ENCODE results near the gene STOML1. TPM values are rescaled to one million over a fixed set of nuclear protein-coding genes. Genes with fewer than 3 reads are reported as not detected.

STOML1 gene
- total RNA-seq, 1 donor from 2014 or later, result 14.3 TPM

DNA sequence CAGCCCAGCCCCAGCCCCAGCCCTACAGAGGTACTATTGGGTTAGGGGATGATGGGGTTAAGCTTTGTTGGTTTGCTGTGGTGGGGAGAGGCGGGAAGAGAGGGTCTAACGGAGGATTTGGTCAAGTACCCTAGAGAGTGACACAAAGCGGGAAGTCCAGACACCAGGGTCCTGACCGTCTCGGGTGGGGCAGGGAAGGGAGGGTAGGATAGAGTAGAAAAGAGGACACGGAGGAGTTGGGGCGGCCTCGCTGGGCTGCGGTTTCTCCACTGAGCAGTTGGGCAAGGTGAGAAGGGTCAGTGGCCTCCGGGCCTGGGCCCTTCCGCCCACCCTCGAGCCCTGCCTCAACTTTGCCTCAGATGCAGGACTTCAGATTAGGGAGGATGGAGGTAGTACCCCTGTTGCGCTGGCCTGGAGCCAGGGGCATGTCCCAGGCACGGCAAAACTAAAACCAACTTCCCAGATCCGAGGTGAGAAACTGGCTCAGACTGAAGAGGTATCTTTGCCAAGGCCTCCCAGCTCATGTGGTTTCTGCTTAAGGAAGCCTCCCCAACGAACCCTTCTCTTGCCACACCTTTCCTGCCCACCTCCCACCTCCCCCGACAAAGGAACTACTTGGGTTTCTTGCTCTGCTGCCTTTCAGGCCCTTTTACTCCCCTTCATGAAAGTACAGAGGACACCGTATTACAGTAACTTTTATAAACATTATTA is 3.0 kb upstream of the STOML1 start:
- Mint-ChIP-seq H3K27ac (ENCODE audit: unreplicated experiment) (peak overlapping the region; percentile 82), H3K4me1 (ENCODE audit: unreplicated experiment) (peaks cover 54% of the 10 kb centered on the region), H3K4me3 (ENCODE audit: unreplicated experiment) (peak overlapping the region; percentile 97), H3K9me3 (ENCODE audit: unreplicated experiment) (no peaks in the 10 kb centered on the region), H3K36me3 (ENCODE audit: low read depth, unreplicated experiment) (peaks cover 10% of the 10 kb centered on the region), H3K27me3 (ENCODE audit: unreplicated experiment) (peaks cover 13% of the 10 kb centered on the region)
- no peak for DNase-seq (ENCODE audit: low spot score)
- TF ChIP-seq, protein P1, sequence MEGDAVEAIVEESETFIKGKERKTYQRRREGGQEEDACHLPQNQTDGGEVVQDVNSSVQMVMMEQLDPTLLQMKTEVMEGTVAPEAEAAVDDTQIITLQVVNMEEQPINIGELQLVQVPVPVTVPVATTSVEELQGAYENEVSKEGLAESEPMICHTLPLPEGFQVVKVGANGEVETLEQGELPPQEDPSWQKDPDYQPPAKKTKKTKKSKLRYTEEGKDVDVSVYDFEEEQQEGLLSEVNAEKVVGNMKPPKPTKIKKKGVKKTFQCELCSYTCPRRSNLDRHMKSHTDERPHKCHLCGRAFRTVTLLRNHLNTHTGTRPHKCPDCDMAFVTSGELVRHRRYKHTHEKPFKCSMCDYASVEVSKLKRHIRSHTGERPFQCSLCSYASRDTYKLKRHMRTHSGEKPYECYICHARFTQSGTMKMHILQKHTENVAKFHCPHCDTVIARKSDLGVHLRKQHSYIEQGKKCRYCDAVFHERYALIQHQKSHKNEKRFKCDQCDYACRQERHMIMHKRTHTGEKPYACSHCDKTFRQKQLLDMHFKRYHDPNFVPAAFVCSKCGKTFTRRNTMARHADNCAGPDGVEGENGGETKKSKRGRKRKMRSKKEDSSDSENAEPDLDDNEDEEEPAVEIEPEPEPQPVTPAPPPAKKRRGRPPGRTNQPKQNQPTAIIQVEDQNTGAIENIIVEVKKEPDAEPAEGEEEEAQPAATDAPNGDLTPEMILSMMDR (IDR thresholded peaks at IDR 0.05; ENCODE audit: unreplicated experiment), result no peak

DNA sequence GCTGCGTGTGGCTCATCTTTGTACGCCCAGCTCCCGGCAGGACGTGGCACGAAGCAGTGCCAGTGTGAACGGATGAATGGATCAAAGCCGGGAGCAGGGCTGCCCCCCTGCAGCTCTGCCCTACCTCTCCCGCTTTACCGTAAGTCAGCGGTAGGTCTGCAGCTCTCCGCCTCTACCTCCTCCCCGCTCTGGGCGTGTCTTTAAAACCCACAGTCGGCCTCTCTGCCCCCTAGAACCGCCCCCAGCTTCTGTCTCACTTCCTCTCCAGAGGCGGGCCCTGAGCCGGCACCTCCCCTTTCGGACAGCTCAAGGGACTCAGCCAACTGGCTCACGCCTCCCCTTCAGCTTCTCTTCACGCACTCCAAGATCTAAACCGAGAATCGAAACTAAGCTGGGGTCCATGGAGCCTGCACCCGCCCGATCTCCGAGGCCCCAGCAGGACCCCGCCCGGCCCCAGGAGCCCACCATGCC is 2.4 kb upstream of the STOML1 start, which contains the start of gene PML:
PML (plus strand) TSS at position 304 of the 471 bp plus-strand sequence; CDS start at position 401, 97 bp downstream.
- Mint-ChIP-seq H3K4me3 (ENCODE audit: unreplicated experiment) (peak within 1 kb of the TSS; percentile 97), H3K27ac (ENCODE audit: unreplicated experiment) (peak within 1 kb of the TSS; percentile 82), H3K27me3 (ENCODE audit: unreplicated experiment) (peaks cover 13% of the 10 kb centered on the region), H3K9me3 (ENCODE audit: unreplicated experiment) (no peaks in the 10 kb centered on the region), H3K4me1 (ENCODE audit: unreplicated experiment) (peaks cover 55% of the 10 kb centered on the region), H3K36me3 (ENCODE audit: low read depth, unreplicated experiment) (peaks cover 10% of the 10 kb centered on the region)
- TF ChIP-seq, protein P1 (IDR thresholded peaks at IDR 0.05; ENCODE audit: unreplicated experiment), result no peak
- peak; percentile 88 for DNase-seq (ENCODE audit: low spot score)

DNA sequence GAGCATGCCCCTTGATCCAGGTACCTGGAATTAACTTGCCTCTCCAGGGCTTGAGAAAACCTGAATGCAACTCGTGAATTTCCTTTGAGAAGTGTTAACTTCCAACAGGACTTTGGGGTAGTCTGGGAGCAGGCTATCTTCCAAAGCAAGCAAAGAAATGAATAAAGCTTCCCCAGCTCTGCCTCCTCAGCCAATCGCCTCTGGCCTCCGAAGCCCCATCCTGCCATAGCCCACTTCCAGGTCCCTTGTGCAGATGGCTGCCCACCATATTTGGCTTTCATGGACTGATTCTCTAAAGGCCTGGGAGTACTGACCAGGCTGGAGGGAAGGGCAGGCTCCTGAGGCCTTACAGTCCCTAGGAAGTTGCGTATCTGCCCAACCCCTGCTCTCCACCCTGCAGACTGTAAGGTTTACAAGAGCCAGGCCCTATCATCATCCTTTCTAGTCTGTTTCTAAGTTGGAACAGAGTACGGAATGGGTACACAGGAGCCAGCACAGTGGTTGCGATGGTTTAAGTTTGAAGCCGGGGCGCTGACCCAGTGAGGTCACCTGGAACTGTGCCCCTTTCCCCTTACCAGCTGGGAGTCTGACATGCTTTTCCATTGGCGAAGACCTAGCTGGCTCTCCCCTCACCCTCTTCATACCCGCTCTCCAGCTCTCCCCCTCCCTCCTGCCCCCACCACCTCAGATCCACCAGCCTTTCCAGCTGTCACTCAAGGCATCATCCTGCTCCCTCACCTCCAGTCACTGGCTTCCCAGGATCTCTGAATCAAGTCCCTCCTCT is 1.3 kb upstream of the STOML1 start:
- Mint-ChIP-seq H3K4me3 (ENCODE audit: unreplicated experiment) (peak overlapping the region; percentile 97), H3K27me3 (ENCODE audit: unreplicated experiment) (peaks cover 13% of the 10 kb centered on the region), H3K36me3 (ENCODE audit: low read depth, unreplicated experiment) (peaks cover 4% of the 10 kb centered on the region), H3K4me1 (ENCODE audit: unreplicated experiment) (peaks cover 47% of the 10 kb centered on the region), H3K9me3 (ENCODE audit: unreplicated experiment) (no peaks in the 10 kb centered on the region), H3K27ac (ENCODE audit: unreplicated experiment) (peak overlapping the region; percentile 82)
- TF ChIP-seq, protein P1 (IDR thresholded peaks at IDR 0.05; ENCODE audit: unreplicated experiment), result no peak
- no peak for DNase-seq (ENCODE audit: low spot score)

DNA sequence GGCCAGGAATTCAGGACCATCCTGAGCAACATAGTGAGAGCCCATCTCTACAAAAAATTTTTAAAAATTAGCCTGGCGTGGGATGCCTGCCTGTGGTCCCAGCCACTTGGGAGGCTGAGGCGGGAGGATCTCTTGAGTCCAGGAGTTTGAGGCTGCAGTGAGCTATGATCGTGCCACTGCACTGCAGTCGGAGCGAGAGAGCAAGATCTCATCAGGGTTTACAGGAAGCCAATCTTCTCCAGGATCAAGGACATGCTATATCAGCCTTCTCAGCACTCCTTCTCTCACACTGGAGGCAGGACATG is 451 bp upstream of the STOML1 start:
- Mint-ChIP-seq H3K27ac (ENCODE audit: unreplicated experiment) (no peak overlapping the region), H3K4me3 (ENCODE audit: unreplicated experiment) (peak overlapping the region; percentile 83), H3K9me3 (ENCODE audit: unreplicated experiment) (no peaks in the 10 kb centered on the region), H3K36me3 (ENCODE audit: low read depth, unreplicated experiment) (peaks cover 2% of the 10 kb centered on the region), H3K27me3 (ENCODE audit: unreplicated experiment) (peaks cover 13% of the 10 kb centered on the region), H3K4me1 (ENCODE audit: unreplicated experiment) (peaks cover 48% of the 10 kb centered on the region)
- TF ChIP-seq, protein P1 (IDR thresholded peaks at IDR 0.05; ENCODE audit: unreplicated experiment), result peak; percentile 29
- DNase-seq (ENCODE audit: low spot score), result no peak

DNA sequence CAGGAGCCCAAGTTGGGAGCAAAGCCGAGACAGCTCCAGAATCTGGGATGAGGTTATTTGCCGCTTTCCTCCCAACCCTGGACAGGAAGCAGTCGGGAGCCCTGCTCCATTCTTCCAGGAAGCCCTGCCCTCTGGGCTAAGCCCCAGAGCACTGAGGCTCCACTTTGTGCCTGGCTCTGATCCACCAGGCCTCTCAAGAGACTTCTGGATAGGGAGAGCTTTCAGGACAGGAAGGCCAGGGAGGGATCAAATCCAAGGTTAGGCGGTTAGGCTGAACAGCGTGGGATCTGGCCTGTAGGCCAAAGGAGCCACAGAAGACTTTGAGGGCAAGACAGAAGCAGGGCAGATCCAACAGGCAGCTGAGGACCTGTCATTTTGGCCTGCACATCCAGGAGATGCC is 835 bp downstream of the STOML1 start:
- no peak overlapping the region for H3K27ac Mint-ChIP-seq (ENCODE audit: unreplicated experiment)
- TF ChIP-seq, protein P1 (IDR thresholded peaks at IDR 0.05; ENCODE audit: unreplicated experiment), result no peak
- H3K27me3 Mint-ChIP-seq (ENCODE audit: unreplicated experiment), result peaks cover 18% of the 10 kb centered on the region
- peak overlapping the region; percentile 88 for H3K4me3 Mint-ChIP-seq (ENCODE audit: unreplicated experiment)
- H3K9me3 Mint-ChIP-seq (ENCODE audit: unreplicated experiment), result no peaks in the 10 kb centered on the region
- no peaks in the 10 kb centered on the region for H3K36me3 Mint-ChIP-seq (ENCODE audit: low read depth, unreplicated experiment)
- no peak for DNase-seq (ENCODE audit: low spot score)
- peaks cover 49% of the 10 kb centered on the region for H3K4me1 Mint-ChIP-seq (ENCODE audit: unreplicated experiment)

Data from endothelial cell (in vitro differentiated cells).